PFSK-1 (cell line): ENCODE measurements around the gene LHPP.

Experiments used
- SIN3A ChIP-seq: IDR thresholded peaks from 2 replicates; pipeline ENCODE4 v1.6.1; 2012; ENCODE audit warnings: mild to moderate bottlenecking, low read length, moderate library complexity, borderline replicate concordance; ENCODE audit not compliant: insufficient read depth
- TAF1 ChIP-seq: IDR thresholded peaks from 2 replicates; pipeline ENCODE4 v1.6.1; 2012; ENCODE audit warnings: low read length, control low read depth, borderline replicate concordance; ENCODE audit not compliant: insufficient read depth

DNA sequence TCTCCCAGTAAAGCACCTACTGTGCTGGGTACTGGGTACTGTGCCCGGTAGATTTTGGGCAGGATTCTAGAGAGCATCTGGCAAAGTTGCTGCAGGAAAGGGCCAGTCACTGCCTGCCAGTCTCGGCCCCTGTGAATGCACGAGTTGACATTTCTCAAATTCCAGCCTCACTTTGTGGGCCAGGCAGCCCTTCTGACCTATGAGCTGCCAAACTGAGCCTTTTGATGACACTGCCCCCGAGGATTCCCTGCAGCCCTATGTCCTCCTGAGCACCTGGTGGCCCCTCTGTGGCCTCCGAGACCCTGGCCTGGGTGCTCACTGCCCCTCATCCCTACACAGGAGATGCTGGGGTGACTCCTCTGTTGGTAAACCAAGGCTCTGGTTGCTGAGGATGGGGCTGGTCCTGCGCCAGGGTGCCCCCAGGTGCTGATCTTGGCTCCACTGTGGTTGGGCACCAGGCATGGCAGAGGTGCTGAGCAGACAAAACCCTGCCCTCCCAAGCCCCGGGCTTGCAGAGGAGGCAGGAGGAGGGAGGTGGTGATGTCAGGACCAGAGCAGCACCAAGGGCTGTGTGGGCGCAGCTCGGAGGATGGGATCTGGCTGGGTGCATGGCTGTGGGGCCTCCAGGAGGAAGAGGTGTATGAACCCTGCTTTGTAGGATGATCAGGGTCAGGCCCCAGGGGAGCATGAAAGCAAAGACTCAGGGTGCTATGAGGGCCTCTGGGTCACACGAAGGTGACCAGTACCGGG is 16.2 kb downstream of the LHPP start:
- TF ChIP-seq TAF1 = no peak
- TF ChIP-seq SIN3A = no peak
